GM20431 (cell line): Measurements from ENCODE around the gene CSTPP1.

Experiments
- in situ Hi-C: fragments of 300-500 bp; cut with MseI, MboI; formaldehyde crosslinking; loops from one replicate; pipeline ENCODE4 v1.15.0; 2020; ENCODE audit warnings: low sequenced_read_pairs; ENCODE audit not compliant: unreplicated experiment

CSTPP1 gene

DNA sequence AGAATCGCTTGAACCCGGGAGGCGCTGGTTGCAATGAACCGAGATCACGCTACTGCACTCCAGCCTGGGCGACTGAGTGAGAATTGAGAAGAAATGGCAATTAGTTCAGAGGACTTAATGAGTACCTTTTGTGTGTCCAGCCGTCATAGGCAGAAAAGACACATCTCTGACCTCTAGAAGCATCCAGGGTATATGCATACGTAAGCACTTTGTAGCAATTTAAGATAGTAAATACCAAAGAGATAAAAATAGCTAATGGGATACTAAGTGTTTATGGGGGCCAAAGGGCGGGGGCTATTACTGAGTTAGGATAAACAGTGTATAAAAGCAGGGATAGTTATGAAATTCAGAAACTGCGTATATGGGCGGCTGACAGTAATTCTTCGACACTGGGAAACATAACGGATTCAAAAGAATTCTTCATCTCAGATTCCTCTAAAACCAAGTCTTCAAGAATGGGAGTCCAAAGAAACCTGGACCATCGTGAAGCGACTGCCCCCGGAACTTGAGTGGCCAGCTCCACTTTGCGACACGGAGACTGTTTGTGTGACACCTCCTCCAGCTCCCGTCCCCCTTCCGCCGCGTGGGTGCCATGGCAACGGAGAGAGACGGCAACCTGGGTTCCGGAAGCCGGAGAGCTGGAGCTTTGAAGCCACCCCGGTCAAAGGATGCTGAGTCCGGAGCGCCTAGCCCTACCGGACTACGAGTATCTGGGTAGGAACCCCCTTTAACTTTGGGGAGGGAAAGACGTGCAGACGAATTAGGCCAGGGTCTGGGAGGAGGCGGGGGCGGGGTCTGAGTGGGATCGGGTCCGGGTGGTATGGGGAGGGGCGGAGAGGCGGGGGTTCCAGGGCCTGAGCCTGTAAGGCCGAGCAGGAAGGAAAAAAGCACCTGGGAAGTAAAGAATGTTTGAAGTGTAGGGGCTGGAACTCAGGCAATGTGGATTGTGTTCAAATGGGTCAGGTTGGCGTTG is at the start of gene CSTPP1:
Gene CSTPP1, plus strand, starts transcription at position 624 of the 973 bp plus-strand sequence. Its CDS starts 45 bp downstream, at position 669.
- in situ Hi-C loops = no loop called here

GRCh38 chr11:46888636-46889035 is 47.9 kb upstream of the CSTPP1 start:
- in situ Hi-C loops = loop anchor here (10.0 kb wide), 1 partner anchor 266 kb away; no protein-coding TSS in a partner anchor

- in situ Hi-C loops = loop anchor here (10.0 kb wide), 1 partner anchor 266 kb away; no protein-coding TSS in a partner anchor
These were observed 47.3 kb upstream of the CSTPP1 start for GRCh38 chr11:46889251-46889650.

- in situ Hi-C loops = loop anchor here (10.0 kb wide), 1 partner anchor 265 kb away; no protein-coding TSS in a partner anchor
These were observed 46.7 kb upstream of the CSTPP1 start for GRCh38 chr11:46889689-46890475.

- in situ Hi-C loops = no loop called here
These were observed 45.9 kb upstream of the CSTPP1 start for GRCh38 chr11:46890665-46891064.

DNA sequence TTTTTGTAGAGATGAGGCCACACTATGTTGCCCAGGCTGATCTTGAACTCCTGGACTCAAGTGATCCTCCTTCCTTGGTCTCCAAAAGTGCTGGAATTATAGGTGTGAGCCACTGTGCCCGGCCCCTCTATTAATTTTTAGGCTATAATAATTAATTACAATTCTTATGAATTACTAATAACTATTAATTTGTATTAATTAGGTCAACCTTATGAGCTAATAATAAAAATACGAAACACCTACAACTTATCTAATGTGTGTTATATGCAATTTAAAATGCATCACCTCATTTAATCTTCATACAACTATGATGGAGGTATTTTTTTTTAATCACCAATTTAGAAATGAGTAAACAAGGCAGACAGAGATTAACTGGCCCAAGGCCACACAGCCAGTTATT is 44.5 kb upstream of the CSTPP1 start:
- in situ Hi-C loops = no loop called here

DNA sequence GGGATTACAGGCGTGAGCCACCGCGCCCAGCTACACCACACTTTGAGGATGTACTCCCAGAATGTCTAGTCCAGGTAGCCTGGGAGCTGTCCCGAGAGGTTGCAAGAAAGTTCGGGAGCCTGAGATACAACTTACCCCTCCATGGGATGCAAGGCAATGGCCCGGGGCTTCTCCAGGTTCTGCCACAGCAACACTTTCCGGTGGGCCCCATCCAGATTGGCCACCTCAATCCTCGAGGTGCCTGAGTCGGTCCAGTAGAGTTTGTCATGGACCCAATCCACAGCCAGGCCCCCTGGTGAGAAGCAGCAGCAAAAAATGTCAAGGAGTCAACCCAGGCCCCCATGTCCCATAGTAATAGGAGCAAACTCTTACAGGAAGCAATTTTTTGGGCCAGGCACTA is 43.7 kb upstream of the CSTPP1 start:
- in situ Hi-C loops = no loop called here

DNA sequence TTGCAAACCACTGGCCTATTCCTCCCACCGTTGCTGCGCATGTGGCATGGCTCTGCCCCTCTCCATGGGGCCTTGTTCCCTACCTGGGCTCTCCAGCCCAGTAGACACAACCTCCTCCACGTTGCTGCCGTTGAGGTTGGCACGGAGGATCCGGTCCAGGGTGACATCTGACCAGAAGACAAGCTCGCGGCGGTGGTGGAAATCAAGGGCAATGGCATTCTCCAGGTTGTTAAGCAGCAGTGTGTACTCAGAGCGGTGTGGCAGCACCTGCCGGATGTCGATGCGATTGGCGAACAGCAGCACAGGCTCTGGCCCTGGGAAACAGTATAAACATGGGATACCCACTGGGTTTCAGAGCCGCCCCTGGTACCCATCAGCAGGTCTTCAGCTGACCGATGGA is 42.1 kb upstream of the CSTPP1 start:
- in situ Hi-C loops = no loop called here

DNA sequence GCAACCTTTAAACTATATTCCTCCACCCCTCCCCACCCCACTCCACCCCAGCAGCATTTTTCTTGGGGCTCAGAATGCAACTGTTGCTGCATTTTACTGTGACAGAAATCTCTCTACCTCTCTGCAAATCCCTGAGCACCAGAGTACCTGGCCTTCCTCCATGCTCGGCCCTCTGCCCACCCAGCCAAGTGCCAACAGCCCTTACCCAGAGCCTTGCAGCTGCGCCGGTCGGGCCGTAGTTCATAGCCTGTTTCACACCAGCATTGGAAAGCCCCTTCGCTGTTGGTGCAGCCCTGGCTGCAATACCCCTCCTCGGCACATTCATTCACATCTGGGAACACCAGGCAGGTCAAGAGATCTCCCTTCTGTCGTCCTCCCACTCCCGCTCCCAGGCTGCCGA is 41.6 kb upstream of the CSTPP1 start:
- in situ Hi-C loops = no loop called here

DNA sequence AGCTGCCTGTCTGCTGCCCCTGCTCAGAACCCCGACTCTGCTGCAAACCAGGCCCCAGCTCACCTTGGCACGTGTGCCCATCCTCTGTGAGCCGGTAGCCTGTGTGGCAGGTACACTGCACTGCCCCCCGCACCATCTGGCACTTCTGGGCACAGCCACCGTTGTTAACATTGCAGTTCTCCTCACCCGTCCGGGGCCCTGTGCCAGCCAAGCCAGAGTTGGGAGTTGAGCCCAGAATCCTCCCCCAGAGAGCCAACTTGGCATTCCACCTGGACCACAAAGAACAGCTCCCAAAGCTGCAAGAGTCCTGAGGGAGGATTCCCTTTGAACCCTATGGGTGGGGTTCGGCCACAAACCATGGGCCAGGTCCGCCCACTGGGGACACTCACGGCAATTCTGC is 40.7 kb upstream of the CSTPP1 start:
- in situ Hi-C loops = no loop called here

- in situ Hi-C loops = no loop called here
These were observed 39.7 kb upstream of the CSTPP1 start for GRCh38 chr11:46896719-46897406.

GRCh38 chr11:46898396-46899095 is 38.0 kb upstream of the CSTPP1 start:
- in situ Hi-C loops = no loop called here

DNA sequence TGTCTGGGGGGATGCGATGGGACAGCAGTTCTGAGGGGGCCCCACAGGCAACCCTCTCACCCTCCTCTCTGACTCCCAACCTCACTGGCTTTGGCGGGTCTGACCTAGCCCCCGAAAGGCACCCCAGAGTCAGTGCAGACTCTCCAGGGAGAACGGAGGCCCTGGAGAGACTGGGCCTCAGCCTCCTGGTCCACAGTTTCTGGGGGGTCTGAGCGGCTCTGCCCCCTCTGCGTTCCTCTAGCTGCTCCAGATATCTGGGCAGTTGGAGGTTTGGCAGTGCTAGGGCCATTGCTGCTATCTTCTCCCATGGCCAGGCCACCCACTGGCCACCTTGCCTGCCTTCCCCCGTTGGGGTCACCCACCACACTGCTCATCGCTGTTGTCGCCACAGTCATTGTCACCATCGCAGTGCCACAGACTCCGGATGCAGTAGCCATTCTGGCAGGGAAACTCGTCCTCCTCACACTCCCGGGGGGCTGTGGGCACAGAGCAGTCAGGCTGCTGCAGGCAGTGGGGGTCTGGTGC is 37.0 kb upstream of the CSTPP1 start:
- in situ Hi-C loops = no loop called here

DNA sequence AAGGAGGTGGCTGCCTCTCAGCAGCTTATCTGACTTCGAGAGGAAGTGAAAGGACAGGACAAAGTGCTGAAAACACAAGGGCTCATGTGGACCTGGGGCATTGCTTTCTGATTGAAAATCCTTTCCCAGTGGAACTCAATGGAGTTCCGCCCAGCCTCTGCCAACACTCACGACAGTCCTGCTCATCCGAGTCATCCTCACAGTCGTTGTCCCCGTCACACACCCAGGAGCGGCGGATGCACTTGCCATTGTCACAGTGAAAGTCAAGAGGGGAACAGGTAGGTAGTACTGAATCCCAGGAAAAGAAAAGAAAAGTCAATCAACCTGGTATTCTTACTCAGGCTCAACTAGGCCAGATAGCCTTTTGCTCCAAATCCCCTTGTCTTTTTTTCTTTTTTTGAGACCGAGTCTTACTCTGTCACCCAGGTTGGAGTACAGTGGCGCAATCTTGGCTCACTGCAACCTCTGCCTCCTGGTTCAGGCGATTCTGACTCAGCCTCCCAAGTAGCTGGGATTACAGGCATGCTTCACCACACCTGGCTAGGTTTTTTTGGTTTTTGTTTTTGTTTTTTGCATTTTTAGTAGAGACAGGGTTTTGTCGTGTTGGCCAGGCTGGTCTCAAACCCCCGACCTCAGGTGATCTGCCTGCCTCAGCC is 36.3 kb upstream of the CSTPP1 start:
- in situ Hi-C loops = no loop called here

GRCh38 chr11:46901156-46901555 is 35.4 kb upstream of the CSTPP1 start:
- in situ Hi-C loops = no loop called here

DNA sequence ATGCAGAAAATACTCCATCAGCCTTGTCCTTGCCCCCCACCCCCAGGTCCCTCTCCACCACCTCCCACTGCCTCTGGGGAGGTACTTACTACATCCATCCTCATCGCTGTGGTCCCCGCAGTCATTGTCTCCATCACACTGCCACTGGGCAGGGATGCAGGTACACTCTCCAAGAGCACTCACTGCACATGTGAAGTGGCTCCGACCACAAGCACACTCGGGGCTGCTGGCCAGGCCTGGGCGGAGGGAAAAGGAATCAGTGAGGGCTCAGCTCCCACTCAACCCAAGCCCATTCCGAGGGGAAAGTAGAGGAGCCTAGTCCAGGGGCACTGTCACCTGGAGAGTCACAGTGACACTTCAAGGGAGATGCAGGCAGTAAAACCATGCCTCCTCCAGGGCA is 33.9 kb upstream of the CSTPP1 start:
- in situ Hi-C loops = no loop called here

DNA sequence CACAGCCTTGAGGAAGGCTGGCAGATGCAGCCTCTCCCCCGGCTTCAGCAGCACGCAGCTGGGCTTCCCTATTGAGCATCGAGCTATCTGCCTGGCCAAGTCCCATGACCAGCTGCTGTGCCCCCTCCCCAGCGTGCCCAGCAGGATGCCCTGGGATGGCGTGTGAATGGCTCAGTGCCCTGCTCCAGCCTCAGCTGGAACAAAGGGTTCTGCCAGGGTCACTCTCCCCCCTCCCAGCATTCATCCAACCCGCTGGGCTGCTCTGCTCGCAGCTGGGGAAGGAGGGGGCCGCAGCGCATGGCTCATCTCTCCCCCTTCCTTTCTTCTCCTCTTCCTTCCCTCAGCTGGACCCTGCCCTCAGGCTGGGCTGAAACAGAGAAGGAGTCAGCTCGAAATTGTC is 32.7 kb upstream of the CSTPP1 start:
- in situ Hi-C loops = no loop called here

DNA sequence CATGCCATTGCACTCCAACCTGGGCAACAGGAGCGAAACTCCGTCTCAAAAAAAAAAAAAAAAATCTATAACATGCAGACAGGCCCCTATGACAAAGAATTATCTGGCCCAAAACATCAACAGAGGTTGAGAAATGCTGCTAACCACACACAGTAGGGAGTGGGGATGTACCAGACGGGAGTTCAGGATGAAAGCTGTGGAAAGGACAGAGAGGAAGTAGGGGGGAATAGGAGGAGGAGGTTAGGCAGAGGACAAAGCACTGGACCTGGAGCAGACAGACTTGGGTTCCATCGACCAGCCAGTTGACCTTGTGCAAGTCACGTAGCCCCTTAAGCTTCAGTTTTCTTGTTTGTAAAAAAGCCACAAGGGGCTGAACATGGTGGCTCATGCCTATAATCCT is 30.8 kb upstream of the CSTPP1 start:
- in situ Hi-C loops = no loop called here

DNA sequence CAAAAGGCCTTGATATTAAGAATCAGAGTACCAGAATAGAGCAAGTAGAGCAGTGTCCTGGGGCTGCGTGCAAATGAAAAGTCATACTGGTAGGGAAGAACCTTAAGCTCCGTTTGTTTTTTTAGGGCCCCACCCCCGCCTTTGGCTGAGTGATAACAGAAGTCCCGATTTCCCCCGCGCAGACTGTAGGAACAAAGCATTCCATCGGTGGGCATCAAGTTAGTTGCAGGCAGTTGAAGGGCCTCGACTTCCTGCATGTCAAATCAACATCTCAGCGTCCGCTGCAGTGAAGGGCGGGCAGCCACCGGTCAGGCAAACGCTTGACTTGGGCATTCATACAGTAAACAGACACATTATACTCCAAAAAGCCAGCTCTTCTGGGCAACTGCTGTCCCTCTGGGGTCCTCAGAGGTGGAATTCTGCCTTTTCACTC is 29.9 kb upstream of the CSTPP1 start:
- in situ Hi-C loops = no loop called here
